CD4-positive, alpha-beta T cell treated with Interferon gamma for 1 hour (primary cell): ENCODE data around the gene CHCT1.

ENCODE experiments used
- DNase-seq: peaks from one replicate; pipeline ENCODE4 v3.0.0-alpha.2; 2020

Gene CHCT1

DNA sequence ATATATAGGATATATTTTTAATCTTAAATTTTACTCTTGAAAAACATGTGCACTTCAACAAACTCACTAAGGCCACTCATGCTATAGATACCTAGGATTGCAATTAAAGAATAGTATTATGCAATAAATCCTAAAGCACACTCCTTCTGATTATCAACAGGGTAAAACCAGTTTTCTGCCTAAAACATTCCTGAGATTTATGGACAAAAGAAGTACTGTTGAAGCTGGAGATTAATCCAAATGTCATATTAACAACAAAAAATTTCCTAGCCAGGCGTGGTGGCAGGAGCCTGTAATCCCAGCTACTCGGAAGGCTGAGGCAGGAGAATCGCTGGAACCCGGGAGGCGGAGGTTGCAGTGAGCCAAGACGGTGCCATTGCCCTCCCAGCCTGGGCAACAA lies 21.4 kb downstream of the CHCT1 start:
- DNase-seq = no peak

DNA sequence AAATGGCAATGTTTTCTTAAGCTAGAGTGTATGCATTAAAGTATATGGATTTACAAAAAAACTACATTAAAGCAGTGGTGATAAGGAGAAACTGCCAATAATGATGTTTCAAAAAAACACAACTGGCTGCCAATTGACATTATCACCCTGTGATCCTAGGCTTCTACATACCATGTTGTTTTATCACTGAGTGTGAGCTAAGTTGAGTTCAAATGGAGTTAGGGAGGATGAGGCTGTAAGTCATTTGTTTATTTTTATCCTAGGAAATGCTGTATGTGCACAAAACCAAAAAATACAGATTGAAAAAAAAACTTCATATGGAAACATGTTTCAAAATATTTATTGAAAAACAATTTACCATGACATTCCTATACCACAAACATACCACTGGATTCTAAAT lies 22.9 kb downstream of the CHCT1 start:
- no peak for DNase-seq

GRCh38 chr17:60447375-60447774 lies 25.1 kb downstream of the CHCT1 start:
- DNase-seq = no peak

GRCh38 chr17:60451071-60451470 lies 28.8 kb downstream of the CHCT1 start:
- no peak for DNase-seq

GRCh38 chr17:60451965-60452364 lies 29.7 kb downstream of the CHCT1 start:
- no peak for DNase-seq

GRCh38 chr17:60455378-60455777 lies 33.1 kb downstream of the CHCT1 start:
- no peak for DNase-seq

DNA sequence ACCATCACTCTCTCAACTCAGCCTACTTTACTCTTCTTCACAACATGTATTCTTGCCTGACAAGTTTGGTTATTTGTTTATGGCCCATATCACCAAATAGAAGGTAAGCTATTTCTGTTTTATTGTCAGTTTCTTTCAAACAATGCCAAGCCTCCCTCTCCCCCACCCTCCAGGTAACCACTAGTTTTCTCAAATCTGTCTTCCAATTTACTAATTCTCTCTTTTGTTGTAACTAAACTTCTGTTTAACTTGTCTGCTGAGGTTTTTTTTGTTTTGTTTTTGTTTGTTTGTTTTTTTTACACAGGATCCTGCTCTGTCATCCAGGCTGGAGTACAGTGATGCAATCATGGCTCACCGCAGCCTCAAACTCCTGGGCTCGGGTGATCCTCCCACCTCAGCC lies 34.9 kb downstream of the CHCT1 start:
- no peak for DNase-seq

GRCh38 chr17:60461584-60461983 lies 39.3 kb downstream of the CHCT1 start:
- DNase-seq = no peak

DNA sequence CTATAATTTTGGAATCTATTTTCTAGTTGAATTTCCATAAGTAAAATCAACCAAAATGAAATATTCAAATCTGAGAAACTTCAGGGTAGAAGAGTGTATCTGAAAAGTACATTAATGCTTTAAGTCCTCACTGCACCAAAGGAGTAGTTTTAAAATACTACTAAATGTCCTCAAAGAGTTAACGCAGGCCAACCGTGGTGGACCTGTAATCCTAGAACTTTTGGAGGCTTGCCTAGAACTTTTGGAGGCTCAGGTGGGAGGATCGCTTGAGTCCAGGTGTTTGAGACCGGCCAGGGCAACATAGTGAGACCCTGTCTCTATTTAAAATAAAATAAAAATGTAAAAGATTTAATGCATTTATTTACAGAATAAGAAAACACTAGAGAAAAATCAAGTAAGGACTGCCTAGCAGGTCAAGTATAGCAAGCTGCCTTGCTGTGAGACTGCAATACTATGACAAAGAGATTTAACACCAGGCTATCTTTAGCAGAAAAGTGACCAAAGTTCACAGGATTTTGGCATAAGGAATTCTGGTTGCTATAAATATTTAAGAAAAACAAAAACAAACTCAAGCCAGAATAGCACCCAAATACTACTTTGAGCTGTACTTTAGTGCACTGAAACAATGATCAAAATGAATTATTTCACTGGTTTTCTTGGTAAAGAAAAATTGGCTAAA lies 41.0 kb downstream of the CHCT1 start:
- DNase-seq = no peak

DNA sequence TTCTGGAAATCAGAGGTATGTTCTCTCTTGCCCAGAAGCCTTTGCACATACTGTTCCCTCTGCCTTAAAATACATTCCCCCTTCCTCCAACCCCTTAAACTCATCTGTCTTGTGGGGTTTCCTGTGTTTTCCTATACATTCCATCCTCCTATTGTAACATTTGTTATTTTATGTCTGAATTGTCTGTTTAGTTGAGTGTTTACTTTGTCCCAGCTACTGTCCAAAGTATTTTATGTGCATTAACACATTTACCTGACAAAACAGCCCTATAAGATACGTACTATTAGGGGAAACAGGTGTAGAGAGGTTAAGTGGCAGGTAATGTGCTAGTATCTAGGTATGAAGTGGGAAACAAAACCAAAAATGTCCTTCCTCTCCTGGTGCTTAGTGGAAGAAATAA lies 42.1 kb downstream of the CHCT1 start:
- no peak for DNase-seq

DNA sequence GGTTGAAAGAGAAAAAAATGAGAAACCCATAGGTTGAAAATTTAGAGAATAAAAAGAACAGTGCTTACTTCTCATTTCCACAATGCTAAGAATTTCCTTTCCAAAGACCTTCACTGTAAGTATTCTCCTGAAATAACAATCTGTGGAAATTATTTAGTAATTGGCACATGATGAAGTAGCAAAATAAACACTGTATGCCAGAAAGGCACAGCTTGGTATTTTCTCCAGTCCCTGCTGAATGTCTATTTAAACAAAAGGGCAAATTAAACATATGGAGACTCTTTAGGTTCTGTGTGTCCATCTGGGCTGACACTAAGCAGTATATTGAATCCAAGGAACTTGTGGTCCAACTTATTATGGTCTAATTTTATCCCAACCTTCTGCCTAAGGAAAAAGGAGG lies 46.1 kb downstream of the CHCT1 start:
- no peak for DNase-seq

GRCh38 chr17:60471451-60471850 lies 49.2 kb downstream of the CHCT1 start:
- no peak for DNase-seq

DNA sequence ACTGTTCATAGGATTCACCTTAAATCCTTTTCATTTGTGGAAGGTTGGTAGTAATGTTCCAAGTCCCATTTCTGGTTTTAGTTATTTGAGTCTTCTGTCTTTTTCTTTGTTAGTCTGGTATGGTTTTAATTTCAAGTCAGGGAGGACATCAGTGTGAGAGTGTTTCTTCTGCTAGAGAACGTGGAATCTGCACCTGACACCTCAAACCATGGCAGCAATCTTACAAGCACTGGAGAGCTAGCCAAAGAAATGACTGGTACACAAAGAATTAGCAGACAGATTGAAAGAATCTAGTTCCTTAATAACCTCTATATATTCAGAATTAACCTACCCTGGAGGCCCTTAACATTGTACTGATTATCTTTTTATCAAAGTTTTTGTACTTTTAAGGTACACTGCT lies 50.2 kb downstream of the CHCT1 start:
- DNase-seq = no peak

DNA sequence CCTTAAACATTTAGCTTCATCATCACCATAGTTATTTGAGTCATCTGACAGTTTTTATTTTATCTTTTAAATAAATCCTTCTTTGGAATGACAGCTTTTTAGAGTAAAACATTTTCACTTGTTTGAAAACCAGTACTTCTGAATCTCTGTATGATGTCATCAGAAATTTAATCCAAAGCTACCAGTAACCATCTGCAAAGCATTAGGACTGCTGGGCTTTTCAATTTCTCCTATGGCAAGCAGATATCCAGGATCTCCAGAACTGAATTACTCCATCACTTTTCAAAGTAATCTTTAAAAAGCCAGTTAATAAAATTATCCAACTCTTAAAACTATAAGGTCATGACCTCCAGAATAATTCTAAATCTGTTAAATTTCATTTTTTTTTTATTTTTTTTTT lies 51.5 kb downstream of the CHCT1 start:
- no peak for DNase-seq
